Brain microvascular endothelial cell (primary cell): Measurements from ENCODE around the gene ATXN10.
"Not testable (repeated sequence)": the region's sequence is repeated elsewhere in the genome, so short reads cannot be mapped to it uniquely, and the experiment has no call there.

ENCODE experiments used
- DNase-seq: peaks from one replicate; pipeline ENCODE4 v3.0.0-alpha.2; 2020
- H3K27ac ChIP-seq: fragments of 250-450 bp; sonication (Bioruptor Pico); 2 replicates; pipeline ENCODE4 v1.5.1; 2020; ENCODE audit warnings: mild to moderate bottlenecking, moderate library complexity
- H3K27me3 ChIP-seq: fragments of 250-450 bp; sonication (Bioruptor Pico); replicated peaks from 2 replicates; pipeline ENCODE4 v1.5.1; 2020; ENCODE audit warnings: mild to moderate bottlenecking
- H3K36me3 ChIP-seq: fragments of 250-450 bp; sonication (Bioruptor Pico); replicated peaks from 2 replicates; pipeline ENCODE4 v1.5.1; 2020; ENCODE audit warnings: mild to moderate bottlenecking
- H3K4me3 ChIP-seq: 2 replicates; pipeline ENCODE4 v1.5.1; 2011; ENCODE audit warnings: low read depth, mild to moderate bottlenecking, control low read depth, low read length, moderate library complexity
- CTCF ChIP-seq: IDR thresholded peaks from 2 replicates; pipeline ENCODE4 v1.5.1; 2011; ENCODE audit warnings: low read depth, mild to moderate bottlenecking, moderate library complexity, low read length, control low read depth, inconsistent platforms; ENCODE audit errors: missing control alignments
- in situ Hi-C: cut with HindIII; loops from 2 replicates; pipeline ENCODE4 v1.10.0; 2017; ENCODE audit warnings: low sequenced_read_pairs, low pct_ligation_motif_present

The ATXN10 gene

GRCh38 chr22:45680932-45681700 lies 9.5 kb downstream of the ATXN10 start:
- peak; percentile 47 for DNase-seq
- in situ Hi-C loops: no loop called here
- Histone ChIP-seq H3K27ac (peak overlapping the region; percentile 88), H3K27me3 (no peaks in the 10 kb centered on the region), H3K36me3 (no peaks in the 10 kb centered on the region), H3K4me3 (peak overlapping the region; percentile 9)
- TF ChIP-seq CTCF: no peak

GRCh38 chr22:45682064-45682463 lies 10.4 kb downstream of the ATXN10 start:
- no peak for TF ChIP-seq CTCF
- no peak for DNase-seq
- no peaks in the 10 kb centered on the region for H3K27me3 ChIP-seq
- in situ Hi-C loops: no loop called here
- H3K36me3 ChIP-seq: no peaks in the 10 kb centered on the region
- H3K4me3 ChIP-seq: no peak overlapping the region
- H3K27ac ChIP-seq: peak overlapping the region; percentile 88

- H3K36me3 ChIP-seq, H3K27me3 ChIP-seq, in situ Hi-C loops, DNase-seq, H3K4me3 ChIP-seq: not testable (repeated sequence)
- H3K27ac ChIP-seq: peak overlapping the region; percentile 60
Measured at GRCh38 chr22:45682773-45683172, 11.1 kb downstream of the ATXN10 start.

GRCh38 chr22:45683248-45683647 lies 11.6 kb downstream of the ATXN10 start:
- Histone ChIP-seq H3K27me3 (no peaks in the 10 kb centered on the region), H3K36me3 (no peaks in the 10 kb centered on the region), H3K4me3 (no peak overlapping the region), H3K27ac (peak overlapping the region; percentile 60)
- no peak for DNase-seq
- no peak for TF ChIP-seq CTCF
- in situ Hi-C loops: no loop called here

GRCh38 chr22:45683680-45684079 lies 12.0 kb downstream of the ATXN10 start:
- Histone ChIP-seq H3K4me3 (no peak overlapping the region), H3K27ac (peak overlapping the region; percentile 60), H3K27me3 (no peaks in the 10 kb centered on the region), H3K36me3 (no peaks in the 10 kb centered on the region)
- DNase-seq: no peak
- TF ChIP-seq CTCF: no peak
- in situ Hi-C loops: no loop called here

GRCh38 chr22:45684169-45684568 lies 12.5 kb downstream of the ATXN10 start:
- in situ Hi-C loops: no loop called here

More at GRCh38 chr22:45684169-45684568, 12.5 kb downstream of the ATXN10 start:
- peak overlapping the region; percentile 60 for H3K27ac ChIP-seq
- H3K4me3 ChIP-seq: no peak overlapping the region
- no peaks in the 10 kb centered on the region for H3K36me3 ChIP-seq
- peak; percentile 55 for DNase-seq
- no peaks in the 10 kb centered on the region for H3K27me3 ChIP-seq
- TF ChIP-seq CTCF: no peak
